ENCODE measurements around the gene MAST4. TPM values are rescaled to one million over a fixed set of nuclear protein-coding genes. Genes with fewer than 3 reads are reported as not detected.

MAST4 gene
- total RNA-seq, 1 donor from 2014 or later: 112 TPM

GRCh38 chr5:66697796-66698564 lies 101.8 kb downstream of the MAST4 start:
- no peak overlapping the region for H3K4me3 Mint-ChIP-seq (ENCODE audit: unreplicated experiment)
- H3K4me1 Mint-ChIP-seq (ENCODE audit: unreplicated experiment): no peaks in the 10 kb centered on the region
- no peaks in the 10 kb centered on the region for H3K9me3 Mint-ChIP-seq (ENCODE audit: unreplicated experiment)
- TF ChIP-seq CTCF (IDR thresholded peaks at IDR 0.05; ENCODE audit: unreplicated experiment): no peak
- H3K36me3 Mint-ChIP-seq (ENCODE audit: low read depth, unreplicated experiment): no peaks in the 10 kb centered on the region
- DNase-seq (ENCODE audit: low spot score): no peak
- no peaks in the 10 kb centered on the region for H3K27me3 Mint-ChIP-seq (ENCODE audit: unreplicated experiment)
- no peak overlapping the region for H3K27ac Mint-ChIP-seq (ENCODE audit: unreplicated experiment)

GRCh38 chr5:66701244-66701643 lies 105.1 kb downstream of the MAST4 start:
- no peak for DNase-seq (ENCODE audit: low spot score)
- Mint-ChIP-seq H3K4me3 (ENCODE audit: unreplicated experiment) (no peak overlapping the region), H3K27ac (ENCODE audit: unreplicated experiment) (no peak overlapping the region), H3K4me1 (ENCODE audit: unreplicated experiment) (peaks cover 6% of the 10 kb centered on the region), H3K9me3 (ENCODE audit: unreplicated experiment) (no peaks in the 10 kb centered on the region), H3K36me3 (ENCODE audit: low read depth, unreplicated experiment) (no peaks in the 10 kb centered on the region), H3K27me3 (ENCODE audit: unreplicated experiment) (no peaks in the 10 kb centered on the region)
- TF ChIP-seq CTCF (IDR thresholded peaks at IDR 0.05; ENCODE audit: unreplicated experiment): no peak

- Mint-ChIP-seq H3K4me1 (ENCODE audit: unreplicated experiment) (peaks cover 6% of the 10 kb centered on the region), H3K27me3 (ENCODE audit: unreplicated experiment) (no peaks in the 10 kb centered on the region), H3K36me3 (ENCODE audit: low read depth, unreplicated experiment) (peaks cover 2% of the 10 kb centered on the region), H3K9me3 (ENCODE audit: unreplicated experiment) (no peaks in the 10 kb centered on the region), H3K27ac (ENCODE audit: unreplicated experiment) (no peak overlapping the region), H3K4me3 (ENCODE audit: unreplicated experiment) (no peak overlapping the region)
- no peak for TF ChIP-seq CTCF (IDR thresholded peaks at IDR 0.05; ENCODE audit: unreplicated experiment)
- no peak for DNase-seq (ENCODE audit: low spot score)
Observed at GRCh38 chr5:66702426-66702825, 106.2 kb downstream of the MAST4 start.

- Mint-ChIP-seq H3K27me3 (ENCODE audit: unreplicated experiment) (no peaks in the 10 kb centered on the region), H3K9me3 (ENCODE audit: unreplicated experiment) (no peaks in the 10 kb centered on the region), H3K4me1 (ENCODE audit: unreplicated experiment) (peaks cover 6% of the 10 kb centered on the region), H3K27ac (ENCODE audit: unreplicated experiment) (no peak overlapping the region), H3K36me3 (ENCODE audit: low read depth, unreplicated experiment) (peaks cover 4% of the 10 kb centered on the region), H3K4me3 (ENCODE audit: unreplicated experiment) (no peak overlapping the region)
- no peak for TF ChIP-seq CTCF (IDR thresholded peaks at IDR 0.05; ENCODE audit: unreplicated experiment)
- no peak for DNase-seq (ENCODE audit: low spot score)
Observed at GRCh38 chr5:66704790-66705425, 108.7 kb downstream of the MAST4 start.

- H3K9me3 Mint-ChIP-seq (ENCODE audit: unreplicated experiment): no peaks in the 10 kb centered on the region
- H3K27ac Mint-ChIP-seq (ENCODE audit: unreplicated experiment): no peak overlapping the region
- no peak for DNase-seq (ENCODE audit: low spot score)
- H3K36me3 Mint-ChIP-seq (ENCODE audit: low read depth, unreplicated experiment): peaks cover 4% of the 10 kb centered on the region
- H3K4me1 Mint-ChIP-seq (ENCODE audit: unreplicated experiment): peaks cover 6% of the 10 kb centered on the region
- H3K27me3 Mint-ChIP-seq (ENCODE audit: unreplicated experiment): no peaks in the 10 kb centered on the region
- no peak overlapping the region for H3K4me3 Mint-ChIP-seq (ENCODE audit: unreplicated experiment)
- TF ChIP-seq CTCF (IDR thresholded peaks at IDR 0.05; ENCODE audit: unreplicated experiment): no peak
Observed at GRCh38 chr5:66708368-66708767, 112.2 kb downstream of the MAST4 start.

Data from endothelial cell (in vitro differentiated cells).